Measurements from ENCODE around the gene TCHP. TPM values are rescaled to one million over a fixed set of nuclear protein-coding genes. Genes with fewer than 3 reads are reported as not detected.

TCHP gene
- polyA plus RNA-seq, 4 donors = 7.0 to 25.5 (median 11.5) TPM

GRCh38 chr12:109939504-109939903 is 39.4 kb downstream of the TCHP start:
- WGBS, 3 donors = 88 to 97% (median 92%) methylated on average over 2 of the region's 2 CpGs
- Histone ChIP-seq H3K36me3 (ENCODE audit: control insufficient read depth in 3 of 3, insufficient read depth in 2 of 3, low read depth in 1 of 3, low read length in 3 of 3) (peaks cover 10 to 49% (median 12%) of the 10 kb centered on the region in 3 donors), H3K4me1 (ENCODE audit: control insufficient read depth in 3 of 3, insufficient read depth in 2 of 3, low read depth in 1 of 3, low read length in 2 of 3) (no peaks in the 10 kb centered on the region), H3K27ac (ENCODE audit: low read depth in 1 of 3, low read length in 2 of 3) (no peak overlapping the region), H3K9me3 (ENCODE audit: control insufficient read depth in 2 of 2, insufficient read depth in 1 of 2, low read depth in 1 of 2, low read length in 1 of 2) (no peaks in the 10 kb centered on the region), H3K4me3 (ENCODE audit: low read depth in 1 of 3, low read length in 3 of 3) (no peak overlapping the region), H3K27me3 (ENCODE audit: control insufficient read depth in 3 of 3, insufficient read depth in 3 of 3, low read length in 3 of 3) (no peaks in the 10 kb centered on the region)
- DNase-seq (no peak), FAIRE-seq (no peak)

GRCh38 chr12:109940339-109940923 is 40.4 kb downstream of the TCHP start:
- Histone ChIP-seq H3K27ac (ENCODE audit: low read depth in 1 of 3, low read length in 2 of 3) (peak overlapping the region in 1 of 3 donors; percentile 3), H3K9me3 (ENCODE audit: control insufficient read depth in 2 of 2, insufficient read depth in 1 of 2, low read depth in 1 of 2, low read length in 1 of 2) (no peaks in the 10 kb centered on the region), H3K4me3 (ENCODE audit: low read depth in 1 of 3, low read length in 3 of 3) (no peak overlapping the region), H3K4me1 (ENCODE audit: control insufficient read depth in 3 of 3, insufficient read depth in 2 of 3, low read depth in 1 of 3, low read length in 2 of 3) (peaks cover 0 to 4% (median 0%) of the 10 kb centered on the region in 3 donors), H3K27me3 (ENCODE audit: control insufficient read depth in 3 of 3, insufficient read depth in 3 of 3, low read length in 3 of 3) (no peaks in the 10 kb centered on the region), H3K36me3 (ENCODE audit: control insufficient read depth in 3 of 3, insufficient read depth in 2 of 3, low read depth in 1 of 3, low read length in 3 of 3) (peaks cover 10 to 46% (median 12%) of the 10 kb centered on the region in 3 donors)
- FAIRE-seq = no peak
- DNase-seq = peak in 1 of 2 donors; percentile 62
- 15 to 64% (median 45%) methylated on average over 6 of the region's 6 CpGs for WGBS, 3 donors

- H3K9me3 ChIP-seq (ENCODE audit: control insufficient read depth in 2 of 2, insufficient read depth in 1 of 2, low read depth in 1 of 2, low read length in 1 of 2) = no peaks in the 10 kb centered on the region
- DNase-seq (no peak), FAIRE-seq (no peak)
- H3K27me3 ChIP-seq (ENCODE audit: control insufficient read depth in 3 of 3, insufficient read depth in 3 of 3, low read length in 3 of 3) = no peaks in the 10 kb centered on the region
- peaks cover 7 to 38% (median 10%) of the 10 kb centered on the region in 3 donors for H3K36me3 ChIP-seq (ENCODE audit: control insufficient read depth in 3 of 3, insufficient read depth in 2 of 3, low read depth in 1 of 3, low read length in 3 of 3)
- H3K27ac ChIP-seq (ENCODE audit: low read depth in 1 of 3, low read length in 2 of 3) = no peak overlapping the region
- no peak overlapping the region for H3K4me3 ChIP-seq (ENCODE audit: low read depth in 1 of 3, low read length in 3 of 3)
- H3K4me1 ChIP-seq (ENCODE audit: control insufficient read depth in 3 of 3, insufficient read depth in 2 of 3, low read depth in 1 of 3, low read length in 2 of 3) = peaks cover 0 to 28% (median 3%) of the 10 kb centered on the region in 3 donors
- 95 to 96% (median 96%) methylated on average over 7 of the region's 7 CpGs for WGBS, 3 donors
Measured at GRCh38 chr12:109943811-109944210, 43.7 kb downstream of the TCHP start.

- Histone ChIP-seq H3K27ac (ENCODE audit: low read depth in 1 of 3, low read length in 2 of 3) (no peak overlapping the region), H3K27me3 (ENCODE audit: control insufficient read depth in 3 of 3, insufficient read depth in 3 of 3, low read length in 3 of 3) (no peaks in the 10 kb centered on the region), H3K9me3 (ENCODE audit: control insufficient read depth in 2 of 2, insufficient read depth in 1 of 2, low read depth in 1 of 2, low read length in 1 of 2) (no peaks in the 10 kb centered on the region), H3K4me1 (ENCODE audit: control insufficient read depth in 3 of 3, insufficient read depth in 2 of 3, low read depth in 1 of 3, low read length in 2 of 3) (peaks cover 0 to 36% (median 3%) of the 10 kb centered on the region in 3 donors), H3K4me3 (ENCODE audit: low read depth in 1 of 3, low read length in 3 of 3) (no peak overlapping the region), H3K36me3 (ENCODE audit: control insufficient read depth in 3 of 3, insufficient read depth in 2 of 3, low read depth in 1 of 3, low read length in 3 of 3) (peaks cover 5 to 36% (median 8%) of the 10 kb centered on the region in 3 donors)
- FAIRE-seq (no peak), DNase-seq (no peak)
- 68 to 90% (median 83%) methylated on average over 17 of the region's 17 CpGs for WGBS, 3 donors
Measured at GRCh38 chr12:109944561-109945359, 44.7 kb downstream of the TCHP start.

GRCh38 chr12:109946505-109946904 is 46.4 kb downstream of the TCHP start:
- H3K27ac ChIP-seq (ENCODE audit: low read depth in 1 of 3, low read length in 2 of 3) = peak overlapping the region in 1 of 3 donors; percentile 29
- H3K27me3 ChIP-seq (ENCODE audit: control insufficient read depth in 3 of 3, insufficient read depth in 3 of 3, low read length in 3 of 3) = no peaks in the 10 kb centered on the region
- no peak overlapping the region for H3K4me3 ChIP-seq (ENCODE audit: low read depth in 1 of 3, low read length in 3 of 3)
- 50 to 82% (median 72%) methylated on average over 5 of the region's 5 CpGs for WGBS, 3 donors
- no peaks in the 10 kb centered on the region for H3K9me3 ChIP-seq (ENCODE audit: control insufficient read depth in 2 of 2, insufficient read depth in 1 of 2, low read depth in 1 of 2, low read length in 1 of 2)
- H3K4me1 ChIP-seq (ENCODE audit: control insufficient read depth in 3 of 3, insufficient read depth in 2 of 3, low read depth in 1 of 3, low read length in 2 of 3) = peaks cover 0 to 50% (median 3%) of the 10 kb centered on the region in 3 donors
- DNase-seq (no peak), FAIRE-seq (no peak)
- peaks cover 6 to 40% (median 13%) of the 10 kb centered on the region in 3 donors for H3K36me3 ChIP-seq (ENCODE audit: control insufficient read depth in 3 of 3, insufficient read depth in 2 of 3, low read depth in 1 of 3, low read length in 3 of 3)

- Histone ChIP-seq H3K4me1 (ENCODE audit: control insufficient read depth in 3 of 3, insufficient read depth in 2 of 3, low read depth in 1 of 3, low read length in 2 of 3) (peaks cover 0 to 50% (median 3%) of the 10 kb centered on the region in 3 donors), H3K27ac (ENCODE audit: low read depth in 1 of 3, low read length in 2 of 3) (peak overlapping the region in 2 of 3 donors; percentile 58 to 87), H3K4me3 (ENCODE audit: low read depth in 1 of 3, low read length in 3 of 3) (no peak overlapping the region), H3K9me3 (ENCODE audit: control insufficient read depth in 2 of 2, insufficient read depth in 1 of 2, low read depth in 1 of 2, low read length in 1 of 2) (no peaks in the 10 kb centered on the region), H3K27me3 (ENCODE audit: control insufficient read depth in 3 of 3, insufficient read depth in 3 of 3, low read length in 3 of 3) (no peaks in the 10 kb centered on the region), H3K36me3 (ENCODE audit: control insufficient read depth in 3 of 3, insufficient read depth in 2 of 3, low read depth in 1 of 3, low read length in 3 of 3) (peaks cover 10 to 41% (median 16%) of the 10 kb centered on the region in 3 donors)
- DNase-seq = no peak
- no peak for FAIRE-seq
- 94 to 99% (median 96%) methylated on average over 9 of the region's 9 CpGs for WGBS, 3 donors
Measured at GRCh38 chr12:109946913-109947312, 46.8 kb downstream of the TCHP start.

GRCh38 chr12:109947521-109947920 is 47.4 kb downstream of the TCHP start:
- no peak for DNase-seq
- H3K9me3 ChIP-seq (ENCODE audit: control insufficient read depth in 2 of 2, insufficient read depth in 1 of 2, low read depth in 1 of 2, low read length in 1 of 2) = no peaks in the 10 kb centered on the region
- H3K27ac ChIP-seq (ENCODE audit: low read depth in 1 of 3, low read length in 2 of 3) = peak overlapping the region in 2 of 3 donors; percentile 58 to 87
- no peak overlapping the region for H3K4me3 ChIP-seq (ENCODE audit: low read depth in 1 of 3, low read length in 3 of 3)
- 36 to 86% (median 60%) methylated on average over 3 of the region's 3 CpGs for WGBS, 3 donors
- peaks cover 12 to 44% (median 20%) of the 10 kb centered on the region in 3 donors for H3K36me3 ChIP-seq (ENCODE audit: control insufficient read depth in 3 of 3, insufficient read depth in 2 of 3, low read depth in 1 of 3, low read length in 3 of 3)
- peaks cover 0 to 50% (median 3%) of the 10 kb centered on the region in 3 donors for H3K4me1 ChIP-seq (ENCODE audit: control insufficient read depth in 3 of 3, insufficient read depth in 2 of 3, low read depth in 1 of 3, low read length in 2 of 3)
- H3K27me3 ChIP-seq (ENCODE audit: control insufficient read depth in 3 of 3, insufficient read depth in 3 of 3, low read length in 3 of 3) = no peaks in the 10 kb centered on the region
- no peak for FAIRE-seq

- H3K4me3 ChIP-seq (ENCODE audit: low read depth in 1 of 3, low read length in 3 of 3) = no peak overlapping the region
- H3K4me1 ChIP-seq (ENCODE audit: control insufficient read depth in 3 of 3, insufficient read depth in 2 of 3, low read depth in 1 of 3, low read length in 2 of 3) = peaks cover 0 to 50% (median 3%) of the 10 kb centered on the region in 3 donors
- DNase-seq (peak; percentile 40 to 53), FAIRE-seq (no peak)
- no peaks in the 10 kb centered on the region for H3K27me3 ChIP-seq (ENCODE audit: control insufficient read depth in 3 of 3, insufficient read depth in 3 of 3, low read length in 3 of 3)
- H3K36me3 ChIP-seq (ENCODE audit: control insufficient read depth in 3 of 3, insufficient read depth in 2 of 3, low read depth in 1 of 3, low read length in 3 of 3) = peaks cover 16 to 52% (median 20%) of the 10 kb centered on the region in 3 donors
- WGBS, 3 donors = 60 to 71% (median 64%) methylated on average over 4 of the region's 4 CpGs
- no peaks in the 10 kb centered on the region for H3K9me3 ChIP-seq (ENCODE audit: control insufficient read depth in 2 of 2, insufficient read depth in 1 of 2, low read depth in 1 of 2, low read length in 1 of 2)
- peak overlapping the region in 2 of 3 donors; percentile 26 to 87 for H3K27ac ChIP-seq (ENCODE audit: low read depth in 1 of 3, low read length in 2 of 3)
Measured at GRCh38 chr12:109948368-109948767, 48.3 kb downstream of the TCHP start.

Data from small intestine (tissue), 7 donors.